GM21360 (cell line): Measurements from ENCODE around the gene IFITM1.
A peak's percentile ranks its signal among the peaks of the same experiment; 100 is the strongest.

Experiments
- ATAC-seq: cut with Tn5 transposase; IDR thresholded peaks from one replicate; pipeline ENCODE4 v1.9.1; 2021; ENCODE audit warnings: mild to moderate bottlenecking, moderate library complexity; ENCODE audit not compliant: unreplicated experiment

Gene IFITM1

DNA sequence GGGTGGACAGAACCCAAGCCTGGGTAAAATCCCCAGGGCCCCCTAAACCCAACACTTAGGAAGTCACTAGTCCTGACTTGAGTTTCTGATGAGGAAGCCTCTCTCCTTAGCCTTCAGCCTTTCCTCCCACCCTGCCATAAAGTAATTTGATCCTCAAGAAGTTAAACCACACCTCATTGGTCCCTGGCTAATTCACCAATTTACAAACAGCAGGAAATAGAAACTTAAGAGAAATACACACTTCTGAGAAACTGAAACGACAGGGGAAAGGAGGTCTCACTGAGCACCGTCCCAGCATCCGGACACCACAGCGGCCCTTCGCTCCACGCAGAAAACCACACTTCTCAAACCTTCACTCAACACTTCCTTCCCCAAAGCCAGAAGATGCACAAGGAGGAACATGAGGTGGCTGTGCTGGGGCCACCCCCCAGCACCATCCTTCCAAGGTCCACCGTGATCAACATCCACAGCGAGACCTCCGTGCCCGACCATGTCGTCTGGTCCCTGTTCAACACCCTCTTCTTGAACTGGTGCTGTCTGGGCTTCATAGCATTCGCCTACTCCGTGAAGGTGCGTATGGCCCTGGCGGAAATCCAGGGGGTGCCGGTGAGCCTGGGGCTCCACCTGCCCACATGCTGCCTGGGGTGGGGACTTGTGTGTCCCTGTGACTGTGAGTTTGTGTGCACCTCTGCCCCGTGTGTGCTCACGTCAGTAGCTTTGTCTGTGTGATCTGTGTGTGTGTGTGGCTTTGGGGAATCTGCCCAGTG lies at the start of gene IFITM1:
Gene IFITM1 (plus strand): TSS at position 254 of the 767 bp plus-strand sequence. CDS start 131 bp downstream, at position 385.
- peak; percentile 31 for ATAC-seq

DNA sequence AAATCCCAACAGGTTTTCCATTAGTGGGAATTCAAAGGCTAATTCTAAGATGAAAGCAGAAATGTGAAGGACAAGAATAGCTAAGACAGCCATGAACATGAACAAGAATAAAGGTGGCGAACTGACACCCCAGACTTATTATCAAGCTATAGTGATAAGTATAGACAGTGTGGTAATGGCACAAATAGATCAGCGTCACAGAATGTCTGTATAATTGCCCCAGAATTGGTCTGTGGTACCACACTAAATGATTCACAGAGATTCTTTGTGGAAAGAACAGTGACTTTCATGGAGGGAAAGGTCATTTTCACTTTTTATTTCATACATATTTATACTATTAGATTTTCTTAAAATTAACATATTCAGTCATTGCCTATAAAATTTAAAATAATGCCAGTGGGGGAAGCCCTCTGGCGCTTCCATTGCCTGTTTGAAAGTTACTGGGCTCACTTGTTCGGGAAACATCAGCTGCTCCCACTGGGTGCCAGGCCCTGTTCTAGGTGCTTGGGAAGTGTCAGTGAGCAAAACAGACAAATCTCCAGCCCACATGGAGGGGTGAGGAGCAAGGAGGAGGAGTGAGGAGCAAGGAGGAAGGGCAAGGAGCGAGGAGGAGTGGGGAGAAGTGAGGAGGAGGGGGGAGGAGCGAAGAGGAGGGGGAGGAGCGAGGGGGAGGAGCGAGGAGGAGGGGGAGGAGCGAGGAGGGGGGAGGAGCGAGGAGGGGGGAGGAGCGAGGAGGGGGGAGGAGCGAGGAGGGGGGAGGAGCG lies 47.0 kb upstream of the IFITM1 start:
- ATAC-seq: no peak

DNA sequence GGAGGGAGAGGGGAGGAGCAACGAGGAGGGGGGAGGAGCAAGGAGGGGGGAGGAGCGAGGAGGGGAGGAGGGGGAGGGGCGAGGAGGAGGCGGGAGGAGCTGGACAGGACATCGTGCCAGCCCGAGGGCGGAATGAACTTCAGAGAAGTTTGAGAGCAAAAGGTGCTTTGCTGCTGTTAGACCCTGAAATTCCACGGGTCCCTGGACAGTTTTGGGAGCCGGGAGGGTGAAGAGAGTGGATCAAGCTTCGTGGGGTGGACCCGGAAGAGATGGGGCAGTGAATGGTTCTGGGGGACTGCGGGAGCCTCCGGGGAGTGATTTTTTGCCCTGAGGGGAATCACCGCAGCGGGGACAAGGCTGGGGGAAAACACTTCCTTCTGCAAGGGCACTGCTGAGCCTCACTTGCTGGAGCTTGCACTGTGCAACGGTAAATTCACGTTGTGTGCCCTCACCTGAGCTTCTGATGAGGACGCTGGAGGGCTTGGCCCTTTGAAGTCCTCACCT lies 46.3 kb upstream of the IFITM1 start:
- ATAC-seq: no peak

DNA sequence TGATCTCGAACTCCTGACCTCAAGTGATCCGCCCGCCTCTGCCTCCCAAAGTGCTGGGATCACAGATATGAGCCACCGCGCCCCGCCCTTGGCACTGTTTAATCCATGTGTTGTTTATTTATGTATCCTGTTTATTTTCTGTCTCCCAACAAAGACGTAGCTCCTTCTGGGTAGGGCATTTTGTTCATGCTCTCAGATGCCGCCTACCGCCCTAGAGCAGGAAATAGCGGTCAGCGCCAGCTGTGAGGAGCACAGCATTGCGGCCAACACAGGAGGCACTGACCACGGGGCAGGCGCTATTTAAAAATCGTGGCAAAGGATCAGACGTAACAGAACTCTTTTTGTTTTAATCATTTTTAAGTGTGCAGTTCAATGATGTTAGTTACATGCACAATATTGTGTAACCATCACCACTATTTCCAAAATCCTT lies 45.1 kb upstream of the IFITM1 start:
- peak; percentile 28 for ATAC-seq

DNA sequence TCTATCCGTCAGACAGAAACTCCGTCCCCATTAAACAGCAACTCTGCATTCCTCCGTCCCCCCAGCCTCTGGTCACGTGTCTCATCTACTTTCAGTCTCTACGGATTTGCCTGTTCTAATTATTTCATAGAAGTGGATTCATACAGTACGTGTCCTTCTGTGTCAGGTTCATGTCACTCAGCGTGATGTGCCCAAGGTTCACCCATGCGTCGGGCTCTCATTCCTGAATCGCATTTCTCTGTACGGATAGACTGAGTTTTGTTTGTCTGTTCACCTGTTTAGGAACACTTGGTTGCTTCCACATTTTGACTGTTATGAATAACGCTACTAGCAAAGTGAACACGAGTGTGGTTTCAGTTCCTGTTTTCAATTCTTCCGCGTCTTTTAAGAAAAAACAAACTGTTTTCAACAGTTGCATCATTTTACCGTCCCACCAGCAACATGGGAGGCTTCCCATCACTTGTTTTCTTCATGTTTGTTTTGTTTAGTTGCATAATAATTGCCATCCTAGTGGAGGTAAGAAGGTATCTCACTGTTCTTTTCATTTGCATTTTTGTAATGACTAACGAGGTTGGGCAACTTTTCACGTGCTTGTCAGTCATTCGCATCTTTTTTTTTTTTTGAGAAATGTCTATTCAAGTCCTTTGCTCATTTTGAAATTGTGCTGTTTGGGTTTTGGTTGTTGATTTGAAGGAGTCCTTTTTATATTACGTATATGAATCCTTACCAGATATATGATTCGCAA lies 44.5 kb upstream of the IFITM1 start:
- peak; percentile 71 for ATAC-seq

DNA sequence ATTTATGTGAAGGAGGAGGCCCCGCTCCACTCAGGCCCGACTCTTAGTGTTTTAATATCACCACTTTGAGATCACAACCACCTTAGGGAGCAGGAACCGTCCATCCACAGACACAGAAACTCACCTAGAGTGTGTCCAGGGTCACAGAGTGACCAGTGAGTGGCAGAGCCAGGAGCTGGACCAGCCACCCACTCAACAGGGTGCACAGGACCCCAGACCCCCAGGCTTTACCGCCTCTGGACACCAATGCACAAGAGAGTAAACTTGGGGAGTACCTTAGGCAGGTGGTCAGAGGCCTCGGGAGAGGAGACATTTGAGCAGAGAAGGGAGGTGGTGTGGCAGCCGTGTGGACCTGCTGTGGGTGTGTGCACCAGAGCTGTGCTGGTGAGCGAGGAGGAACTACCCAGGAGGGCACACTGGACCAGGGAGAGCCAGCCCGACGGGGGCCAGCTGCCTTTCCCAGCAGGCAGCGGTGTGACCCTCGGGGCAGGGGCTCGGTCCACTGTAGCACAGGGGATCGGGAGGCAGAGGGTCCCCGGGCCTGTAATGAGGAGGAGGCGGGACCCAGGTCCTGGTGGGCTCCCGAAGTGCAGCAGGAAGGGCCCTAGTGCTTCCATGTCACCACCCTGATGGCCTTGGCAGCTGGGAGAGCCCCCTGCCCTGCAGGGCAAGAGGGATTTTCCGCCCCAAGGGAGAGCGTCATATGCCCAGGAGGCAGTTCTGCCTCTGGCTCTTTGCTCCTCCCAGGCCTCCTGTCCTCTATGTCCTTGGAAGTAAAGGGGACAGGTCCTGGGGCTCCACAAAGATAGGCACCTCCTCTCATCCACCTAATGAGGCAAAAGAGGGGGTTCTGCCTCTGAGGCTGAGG lies 43.2 kb upstream of the IFITM1 start:
- no peak for ATAC-seq

DNA sequence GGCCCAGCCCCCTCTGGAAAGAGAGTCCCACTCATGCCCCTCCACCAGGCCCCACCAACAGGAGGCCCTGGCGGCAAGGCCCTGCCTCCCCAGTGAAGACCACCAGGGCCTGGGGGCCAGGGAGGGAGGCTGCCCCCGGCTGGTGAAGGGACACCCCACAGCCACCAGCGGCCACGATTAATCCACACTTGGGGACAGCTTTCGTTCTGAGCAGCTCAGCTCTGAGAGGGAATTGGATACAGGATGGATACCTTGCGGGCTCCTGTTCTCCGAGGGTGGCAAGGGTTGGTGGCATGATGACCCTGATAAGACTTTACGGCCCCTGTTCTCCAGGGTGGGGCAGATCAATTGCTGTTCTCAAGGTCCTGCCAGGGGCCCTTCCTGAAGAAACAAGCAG lies 42.5 kb upstream of the IFITM1 start:
- no peak for ATAC-seq

DNA sequence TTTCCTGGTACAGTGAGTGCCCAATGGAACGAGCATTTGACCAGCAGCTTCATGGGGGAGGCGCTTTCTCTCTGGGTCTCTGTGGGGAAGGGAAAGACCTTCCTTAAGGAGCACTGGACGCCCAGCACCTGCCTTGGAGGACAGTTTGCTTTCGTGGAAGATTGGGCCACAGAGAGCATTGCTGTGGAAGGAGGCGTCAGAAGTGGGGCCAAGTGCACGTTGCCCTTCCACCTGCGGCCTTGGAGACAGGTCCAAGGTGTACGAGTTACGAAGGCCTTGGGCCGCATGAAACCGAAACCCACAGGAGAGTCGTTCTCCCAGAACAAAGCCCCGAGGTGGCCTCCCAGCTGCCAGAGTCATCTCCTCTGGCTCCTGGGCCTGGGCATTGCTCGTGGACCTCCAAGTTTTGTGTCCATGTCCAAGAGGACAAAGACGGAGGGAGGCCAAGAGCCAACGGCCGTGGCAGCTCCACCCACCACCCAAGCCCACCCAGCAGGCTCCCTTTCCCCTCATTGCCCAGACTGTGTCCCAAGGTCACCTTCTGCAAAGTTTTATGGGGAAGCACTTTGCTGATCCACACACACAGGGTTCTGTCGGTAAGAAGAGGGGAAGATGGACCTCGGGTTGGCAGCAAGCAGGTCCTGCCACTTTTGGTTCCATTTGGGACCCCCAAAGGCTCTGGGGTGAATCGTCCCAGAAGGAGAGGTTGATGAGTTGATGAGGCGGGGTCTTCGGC lies 41.5 kb upstream of the IFITM1 start:
- ATAC-seq: no peak

DNA sequence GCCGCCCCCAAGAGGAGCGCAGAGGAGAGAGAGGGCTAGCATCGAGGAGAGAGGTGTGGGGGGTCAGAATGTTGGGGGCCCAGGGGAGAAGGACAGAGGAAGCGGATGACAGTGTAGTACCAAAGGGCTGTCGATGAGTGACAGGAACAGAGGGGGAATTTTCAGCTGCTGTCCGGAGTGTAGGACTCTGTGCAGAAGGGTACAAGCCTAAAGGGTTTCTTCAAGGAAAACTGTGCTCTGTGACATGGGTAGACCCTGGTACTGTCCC lies 41.0 kb upstream of the IFITM1 start:
- ATAC-seq: no peak

DNA sequence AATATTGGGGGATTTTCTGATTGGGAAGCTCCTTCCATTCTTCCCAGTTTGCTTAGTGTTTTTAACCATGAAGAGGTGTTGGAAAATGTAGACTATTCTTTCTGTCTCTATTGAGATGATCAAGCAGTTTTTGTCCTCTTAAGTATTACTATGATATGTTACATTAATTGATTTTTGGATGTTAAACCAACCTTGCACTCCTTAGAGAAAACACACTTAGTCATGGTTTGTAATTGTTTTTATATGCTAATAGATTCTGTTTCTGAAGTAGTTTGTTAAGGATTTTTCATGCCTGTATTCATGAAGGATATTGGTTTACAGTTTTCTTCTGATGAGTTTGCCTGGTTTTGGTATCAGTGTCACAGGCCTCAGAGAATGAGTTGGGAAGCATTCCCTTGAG lies 37.6 kb upstream of the IFITM1 start:
- ATAC-seq: no peak

DNA sequence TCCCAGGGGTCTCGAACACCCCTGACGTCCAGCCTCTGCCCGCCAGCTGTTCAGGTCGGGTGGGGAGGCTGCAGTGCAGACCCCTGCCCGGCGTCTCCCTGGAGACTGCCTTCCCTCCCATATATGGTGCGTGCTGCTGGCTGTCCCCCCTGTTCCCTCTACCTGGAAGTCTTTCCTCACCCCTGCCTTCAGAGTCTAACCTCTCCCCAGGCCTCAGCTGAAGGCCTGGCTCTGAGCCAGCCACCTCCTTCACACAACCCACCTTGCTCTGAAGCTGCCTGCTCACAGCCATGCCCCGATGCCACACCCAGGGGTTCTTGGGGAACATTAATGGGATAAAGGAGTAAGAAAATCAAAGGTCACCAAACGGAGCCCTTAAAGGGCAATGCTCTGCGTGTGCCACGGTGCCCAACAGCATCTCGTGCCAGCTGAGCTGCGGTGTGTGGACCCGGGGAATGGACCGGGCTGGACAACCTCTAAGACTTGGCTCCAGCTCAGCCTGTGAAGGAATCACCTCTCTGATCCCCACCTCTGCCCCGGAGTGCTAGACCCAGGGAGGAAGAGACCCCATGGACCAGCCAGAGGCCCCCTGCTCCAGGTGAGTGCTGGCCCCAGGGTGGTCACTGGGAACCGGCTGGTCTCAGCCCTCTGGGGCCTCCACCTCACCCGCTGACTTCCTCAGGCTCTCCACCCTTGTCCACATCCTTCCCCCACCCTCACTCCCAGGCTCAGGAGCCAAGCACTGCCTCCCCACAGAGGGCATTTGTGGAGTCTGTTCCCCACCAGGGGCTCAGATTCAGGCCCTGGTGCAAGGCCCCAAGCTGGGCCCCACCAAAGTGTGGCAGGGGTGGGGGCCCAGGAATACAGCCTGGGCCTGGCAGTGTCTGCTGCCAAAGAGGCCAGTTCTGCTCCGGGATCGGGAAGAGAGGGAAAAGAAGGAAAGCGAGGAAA lies 35.6 kb upstream of the IFITM1 start, which contains the start of gene NLRP6:
Gene NLRP6 (plus strand): TSS at position 407 of the 951 bp plus-strand sequence. CDS start 163 bp downstream, at position 570.
- ATAC-seq: no peak

DNA sequence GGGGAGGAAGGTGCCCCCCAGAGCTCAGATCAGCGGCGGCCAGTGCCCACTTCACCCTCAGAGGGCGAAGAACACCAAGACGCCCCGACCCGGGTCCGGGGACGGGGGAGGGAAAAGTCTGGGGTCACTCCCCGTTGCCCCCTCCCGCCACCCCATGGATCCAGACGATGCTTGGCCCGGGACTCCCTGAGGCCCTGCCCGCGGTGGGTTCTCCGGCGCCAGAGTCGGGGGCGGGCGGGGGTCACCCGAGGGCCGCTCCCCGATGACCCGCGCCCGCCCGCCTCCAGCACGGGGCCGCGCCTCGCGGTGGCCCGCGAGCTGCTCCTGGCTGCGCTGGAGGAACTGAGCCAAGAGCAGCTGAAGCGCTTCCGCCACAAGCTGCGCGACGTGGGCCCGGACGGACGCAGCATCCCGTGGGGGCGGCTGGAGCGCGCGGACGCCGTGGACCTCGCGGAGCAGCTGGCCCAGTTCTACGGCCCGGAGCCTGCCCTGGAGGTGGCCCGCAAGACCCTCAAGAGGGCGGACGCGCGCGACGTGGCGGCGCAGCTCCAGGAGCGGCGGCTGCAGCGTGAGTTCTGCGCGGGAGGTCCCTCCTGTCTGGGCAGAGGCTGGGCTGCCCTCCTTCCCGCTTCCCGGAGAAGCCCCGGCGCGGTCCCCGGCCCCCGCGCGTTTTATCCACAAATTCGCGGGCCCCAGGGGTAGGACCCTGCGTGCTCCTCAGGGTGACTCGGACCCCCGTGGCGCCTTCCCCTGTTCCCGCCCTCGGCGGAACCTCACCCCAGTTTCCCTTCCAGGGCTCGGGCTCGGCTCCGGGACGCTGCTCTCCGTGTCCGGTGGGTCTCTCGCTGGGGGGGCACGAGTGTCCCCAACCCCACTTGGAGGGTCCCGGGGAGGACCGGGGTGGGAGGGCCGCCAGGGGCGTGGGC lies 34.5 kb upstream of the IFITM1 start:
- ATAC-seq: no peak

DNA sequence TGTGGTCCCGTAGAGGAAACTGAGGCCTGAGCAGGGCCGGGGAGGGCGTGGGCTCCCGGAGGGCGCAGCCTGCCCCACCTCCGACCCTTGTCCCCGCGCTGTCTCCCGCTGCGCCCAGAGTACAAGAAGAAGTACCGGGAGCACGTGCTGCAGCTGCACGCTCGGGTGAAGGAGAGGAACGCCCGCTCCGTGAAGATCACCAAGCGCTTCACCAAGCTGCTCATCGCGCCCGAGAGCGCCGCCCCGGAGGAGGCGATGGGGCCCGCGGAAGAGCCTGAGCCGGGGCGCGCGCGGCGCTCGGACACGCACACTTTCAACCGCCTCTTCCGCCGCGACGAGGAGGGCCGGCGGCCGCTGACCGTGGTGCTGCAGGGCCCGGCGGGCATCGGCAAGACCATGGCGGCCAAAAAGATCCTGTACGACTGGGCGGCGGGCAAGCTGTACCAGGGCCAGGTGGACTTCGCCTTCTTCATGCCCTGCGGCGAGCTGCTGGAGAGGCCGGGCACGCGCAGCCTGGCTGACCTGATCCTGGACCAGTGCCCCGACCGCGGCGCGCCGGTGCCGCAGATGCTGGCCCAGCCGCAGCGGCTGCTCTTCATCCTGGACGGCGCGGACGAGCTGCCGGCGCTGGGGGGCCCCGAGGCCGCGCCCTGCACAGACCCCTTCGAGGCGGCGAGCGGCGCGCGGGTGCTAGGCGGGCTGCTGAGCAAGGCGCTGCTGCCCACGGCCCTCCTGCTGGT lies 33.7 kb upstream of the IFITM1 start:
- ATAC-seq: no peak

DNA sequence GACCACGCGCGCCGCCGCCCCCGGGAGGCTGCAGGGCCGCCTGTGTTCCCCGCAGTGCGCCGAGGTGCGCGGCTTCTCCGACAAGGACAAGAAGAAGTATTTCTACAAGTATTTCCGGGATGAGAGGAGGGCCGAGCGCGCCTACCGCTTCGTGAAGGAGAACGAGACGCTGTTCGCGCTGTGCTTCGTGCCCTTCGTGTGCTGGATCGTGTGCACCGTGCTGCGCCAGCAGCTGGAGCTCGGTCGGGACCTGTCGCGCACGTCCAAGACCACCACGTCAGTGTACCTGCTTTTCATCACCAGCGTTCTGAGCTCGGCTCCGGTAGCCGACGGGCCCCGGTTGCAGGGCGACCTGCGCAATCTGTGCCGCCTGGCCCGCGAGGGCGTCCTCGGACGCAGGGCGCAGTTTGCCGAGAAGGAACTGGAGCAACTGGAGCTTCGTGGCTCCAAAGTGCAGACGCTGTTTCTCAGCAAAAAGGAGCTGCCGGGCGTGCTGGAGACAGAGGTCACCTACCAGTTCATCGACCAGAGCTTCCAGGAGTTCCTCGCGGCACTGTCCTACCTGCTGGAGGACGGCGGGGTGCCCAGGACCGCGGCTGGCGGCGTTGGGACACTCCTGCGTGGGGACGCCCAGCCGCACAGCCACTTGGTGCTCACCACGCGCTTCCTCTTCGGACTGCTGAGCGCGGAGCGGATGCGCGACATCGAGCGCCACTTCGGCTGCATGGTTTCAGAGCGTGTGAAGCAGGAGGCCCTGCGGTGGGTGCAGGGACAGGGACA lies 32.9 kb upstream of the IFITM1 start:
- no peak for ATAC-seq

DNA sequence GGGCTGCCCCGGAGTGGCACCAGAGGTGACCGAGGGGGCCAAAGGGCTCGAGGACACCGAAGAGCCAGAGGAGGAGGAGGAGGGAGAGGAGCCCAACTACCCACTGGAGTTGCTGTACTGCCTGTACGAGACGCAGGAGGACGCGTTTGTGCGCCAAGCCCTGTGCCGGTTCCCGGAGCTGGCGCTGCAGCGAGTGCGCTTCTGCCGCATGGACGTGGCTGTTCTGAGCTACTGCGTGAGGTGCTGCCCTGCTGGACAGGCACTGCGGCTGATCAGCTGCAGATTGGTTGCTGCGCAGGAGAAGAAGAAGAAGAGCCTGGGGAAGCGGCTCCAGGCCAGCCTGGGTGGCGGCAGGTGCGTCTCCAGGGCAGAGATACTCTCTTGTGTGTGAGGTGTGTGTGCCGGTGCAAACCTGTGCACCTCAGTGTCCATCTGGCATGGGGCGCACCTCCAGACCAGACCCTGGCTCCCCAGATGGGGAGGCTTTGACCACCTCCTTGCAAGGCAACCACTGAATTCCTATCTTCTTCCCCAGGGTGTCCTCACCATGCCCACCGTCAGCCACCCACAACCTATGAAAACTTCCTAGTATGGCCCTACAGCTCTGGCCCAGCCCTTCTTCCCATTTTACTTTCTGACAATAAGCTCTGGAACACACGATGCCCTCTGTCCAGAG lies 32.2 kb upstream of the IFITM1 start:
- ATAC-seq: no peak

DNA sequence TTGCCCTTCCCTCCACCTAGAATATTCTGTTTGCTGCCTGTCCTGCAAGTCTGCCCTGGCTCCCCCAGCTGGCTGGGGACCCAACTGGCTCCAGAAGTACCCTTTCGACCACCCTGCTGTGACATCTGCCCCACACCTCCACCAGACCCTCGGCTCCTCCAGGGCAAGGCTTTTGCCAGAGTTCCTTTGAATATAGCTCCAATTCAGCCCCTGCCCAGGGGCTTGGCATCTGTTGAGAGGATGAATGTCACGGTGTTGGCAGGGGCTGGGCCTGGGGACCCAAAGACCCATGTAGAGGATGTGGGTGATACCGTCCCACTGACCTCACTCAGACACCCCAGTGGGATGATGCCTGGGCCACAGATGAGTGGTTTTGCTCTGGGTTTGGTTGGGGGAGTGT lies 31.7 kb upstream of the IFITM1 start:
- no peak for ATAC-seq
